Endodermal cell (in vitro differentiated cells): ENCODE results near the gene ARL6IP4. TPM values are rescaled to one million over a fixed set of nuclear protein-coding genes. Genes with fewer than 3 reads are reported as not detected.
A peak's percentile ranks its signal among the peaks of the same experiment; 100 is the strongest.

Experiments
- DNase-seq: peaks from one replicate; pipeline ENCODE4 v3.0.0-alpha.2; 2017
- H3K27ac ChIP-seq: 2 replicates; pipeline ENCODE4 v1.5.1; 2013; ENCODE audit warnings: mild to moderate bottlenecking, low read depth, low read length, moderate library complexity
- H3K27me3 ChIP-seq: 2 replicates; pipeline ENCODE4 v1.6.1; 2013; ENCODE audit warnings: mild to moderate bottlenecking, low read length, moderate library complexity; ENCODE audit not compliant: insufficient read depth, control insufficient read depth, poor library complexity, severe bottlenecking
- H3K36me3 ChIP-seq: 2 replicates; pipeline ENCODE4 v1.7.0; 2013; ENCODE audit warnings: mild to moderate bottlenecking, low read length, moderate library complexity; ENCODE audit not compliant: control insufficient read depth, insufficient read depth
- H3K4me1 ChIP-seq: one replicate; pipeline ENCODE4 v1.7.0; 2013; ENCODE audit warnings: low read length; ENCODE audit not compliant: control insufficient read depth, insufficient read depth
- H3K4me3 ChIP-seq: 2 replicates; pipeline ENCODE4 v1.5.1; 2013; ENCODE audit warnings: mild to moderate bottlenecking, low read length, moderate library complexity
- H3K9ac ChIP-seq: 2 replicates; pipeline ENCODE4 v1.6.1; 2013; ENCODE audit warnings: mild to moderate bottlenecking, low read length, moderate library complexity; ENCODE audit not compliant: poor library complexity, severe bottlenecking; ENCODE audit errors: extremely low read depth
- H3K9me3 ChIP-seq: 2 replicates; pipeline ENCODE4 v1.6.1; 2013; ENCODE audit warnings: mild to moderate bottlenecking, low read length, moderate library complexity; ENCODE audit not compliant: control insufficient read depth
- H3K27ac Mint-ChIP-seq: 2 replicates; pipeline ENCODE4 v1.8.0; 2020; ENCODE audit warnings: mixed read lengths
- H3K27me3 Mint-ChIP-seq: 2 replicates; pipeline ENCODE4 v1.8.0; 2021; ENCODE audit warnings: mild to moderate bottlenecking, mixed read lengths; ENCODE audit not compliant: insufficient read depth
- H3K36me3 Mint-ChIP-seq: 2 replicates; pipeline ENCODE4 v1.8.0; 2020; ENCODE audit warnings: low read depth, mixed read lengths
- H3K4me1 Mint-ChIP-seq: 2 replicates; pipeline ENCODE4 v1.8.0; 2020; ENCODE audit warnings: mixed read lengths
- H3K4me3 Mint-ChIP-seq: 2 replicates; pipeline ENCODE4 v1.8.0; 2020; ENCODE audit warnings: mild to moderate bottlenecking, moderate library complexity, mixed read lengths
- H3K9me3 Mint-ChIP-seq: 2 replicates; pipeline ENCODE4 v1.8.0; 2020; ENCODE audit warnings: mild to moderate bottlenecking, mixed read lengths
- WGBS, 2 experiments: methylation state at CpG; one replicate each; pipeline versions ENCODE4 v1.1.5 to v1.1.7; 2013; ENCODE audit warnings: missing lambda C conversion rate in 2 of 2, mixed read lengths in 1 of 2; ENCODE audit not compliant: insufficient coverage in 1 of 2, insufficient read length in 1 of 2; 5-methylcytosine and 5-hydroxymethylcytosine counted together
- total RNA-seq, 2 donors: library from RNA; stranded (reverse); fragmentation: NEBNext Ultra II Directional in 1 of 2; extraction: Animal tissue kit (Norgen Biotek cat#: 25700) in 1 of 2; gene quantifications; 2 replicates in 1 of 2; 3 replicates in 1 of 2; pipeline ENCODE4 v1.2.1, GENCODE V29; 2021
- TF ChIP-seq, protein P1 (sequence below): fragments of 200-600 bp; sonication (generic); conservative IDR thresholded peaks from 2 replicates; pipeline ENCODE4 v1.5.0; 2021; ENCODE audit warnings: antibody characterized with exemption, mild to moderate bottlenecking

ARL6IP4 gene
- total RNA-seq, 2 donors from 2014 or later, result 136 to 149 TPM

DNA sequence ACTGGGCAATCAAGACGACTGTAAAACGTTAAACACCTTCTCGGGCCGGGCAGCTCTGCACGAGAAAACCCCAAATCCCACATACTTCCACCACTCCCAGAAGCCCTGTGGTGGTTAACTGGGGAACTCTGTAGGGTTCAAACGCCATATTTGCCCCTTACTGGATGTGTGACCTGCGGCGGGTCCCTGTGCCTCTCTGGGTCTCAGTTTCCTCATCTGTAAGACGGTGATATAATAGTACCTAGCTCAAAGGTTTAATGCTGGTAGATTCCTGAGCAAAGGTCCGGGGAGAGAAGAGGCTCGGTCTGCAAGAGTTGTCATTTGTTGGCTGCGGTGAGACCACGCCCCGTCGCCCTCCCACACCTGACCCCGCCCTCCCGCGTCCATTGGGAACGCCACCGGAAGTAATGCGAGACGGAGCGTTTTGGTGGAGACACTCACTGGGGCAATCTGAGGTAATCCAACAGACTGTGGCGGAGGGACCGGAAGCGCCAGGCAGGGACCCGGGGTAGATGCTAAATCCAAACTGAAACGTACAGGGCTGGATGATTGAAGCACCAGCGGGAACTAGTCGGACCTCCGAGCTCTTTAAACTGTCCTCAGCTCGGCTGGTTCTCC, 6.1 kb upstream of the ARL6IP4 start:
- H3K4me3 Mint-ChIP-seq, result peak overlapping the region; percentile 96
- no peaks in the 10 kb centered on the region for H3K9me3 Mint-ChIP-seq
- H3K9me3 ChIP-seq, result no peaks in the 10 kb centered on the region
- peak overlapping the region; percentile 96 for H3K27ac ChIP-seq
- H3K36me3 Mint-ChIP-seq, result no peaks in the 10 kb centered on the region
- peaks cover 13% of the 10 kb centered on the region for H3K4me1 Mint-ChIP-seq
- H3K27ac Mint-ChIP-seq, result peak overlapping the region; percentile 98
- WGBS, 2 experiments, result 0 to 1% methylated on average over 22 to 32 of the region's 32 CpGs
- TF ChIP-seq, protein P1, sequence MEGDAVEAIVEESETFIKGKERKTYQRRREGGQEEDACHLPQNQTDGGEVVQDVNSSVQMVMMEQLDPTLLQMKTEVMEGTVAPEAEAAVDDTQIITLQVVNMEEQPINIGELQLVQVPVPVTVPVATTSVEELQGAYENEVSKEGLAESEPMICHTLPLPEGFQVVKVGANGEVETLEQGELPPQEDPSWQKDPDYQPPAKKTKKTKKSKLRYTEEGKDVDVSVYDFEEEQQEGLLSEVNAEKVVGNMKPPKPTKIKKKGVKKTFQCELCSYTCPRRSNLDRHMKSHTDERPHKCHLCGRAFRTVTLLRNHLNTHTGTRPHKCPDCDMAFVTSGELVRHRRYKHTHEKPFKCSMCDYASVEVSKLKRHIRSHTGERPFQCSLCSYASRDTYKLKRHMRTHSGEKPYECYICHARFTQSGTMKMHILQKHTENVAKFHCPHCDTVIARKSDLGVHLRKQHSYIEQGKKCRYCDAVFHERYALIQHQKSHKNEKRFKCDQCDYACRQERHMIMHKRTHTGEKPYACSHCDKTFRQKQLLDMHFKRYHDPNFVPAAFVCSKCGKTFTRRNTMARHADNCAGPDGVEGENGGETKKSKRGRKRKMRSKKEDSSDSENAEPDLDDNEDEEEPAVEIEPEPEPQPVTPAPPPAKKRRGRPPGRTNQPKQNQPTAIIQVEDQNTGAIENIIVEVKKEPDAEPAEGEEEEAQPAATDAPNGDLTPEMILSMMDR, result no peak
- peaks cover 14% of the 10 kb centered on the region for H3K36me3 ChIP-seq
- no peaks in the 10 kb centered on the region for H3K27me3 Mint-ChIP-seq
- DNase-seq, result peak; percentile 100
- peaks cover 3% of the 10 kb centered on the region for H3K4me1 ChIP-seq
- H3K27me3 ChIP-seq, result no peaks in the 10 kb centered on the region
- H3K9ac ChIP-seq, result peak overlapping the region; percentile 92
- H3K4me3 ChIP-seq, result peak overlapping the region; percentile 92

DNA sequence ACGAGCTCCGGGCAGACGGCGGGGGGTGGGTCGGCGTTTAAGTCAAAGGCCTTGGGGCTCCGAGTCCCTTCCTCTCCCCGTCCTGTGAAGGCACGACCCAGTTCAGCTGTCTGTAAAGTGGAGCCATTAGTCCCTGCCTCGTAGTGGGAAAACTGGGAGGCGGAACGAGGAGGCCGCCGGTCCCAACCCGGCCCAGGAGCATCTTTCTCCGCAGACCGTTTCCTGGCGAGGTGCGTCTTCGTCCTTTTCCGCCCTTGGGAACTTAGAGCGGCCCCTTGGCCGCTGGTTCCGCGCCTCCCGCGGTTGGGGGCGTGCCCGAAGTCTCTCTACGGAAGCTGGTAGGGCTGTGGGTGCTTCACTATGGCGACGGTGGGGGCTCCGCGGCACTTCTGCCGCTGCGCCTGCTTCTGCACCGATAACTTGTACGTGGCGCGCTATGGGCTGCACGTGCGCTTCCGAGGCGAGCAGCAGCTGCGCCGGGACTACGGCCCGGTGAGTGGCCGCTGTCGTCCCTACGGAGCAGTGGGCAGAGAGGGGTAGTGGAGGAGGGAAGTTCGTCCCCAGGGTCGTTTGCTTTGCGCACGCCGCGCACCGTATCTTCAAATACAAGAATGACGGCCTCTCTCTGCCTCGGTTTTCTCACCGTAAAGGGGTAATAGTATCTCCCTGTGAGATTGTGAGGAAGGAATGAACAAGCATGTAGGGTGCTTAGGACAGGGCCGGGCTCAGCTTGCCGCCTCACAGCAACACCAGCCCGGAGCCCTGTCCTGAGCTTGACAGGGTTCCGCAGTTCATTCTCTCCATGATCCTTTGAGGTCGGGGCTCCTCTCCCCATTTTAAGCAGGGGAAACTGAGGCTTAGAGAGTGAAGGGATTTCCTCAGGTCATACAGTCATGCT, 5.3 kb upstream of the ARL6IP4 start, which contains the start of gene OGFOD2:
TSS of gene OGFOD2 (plus strand) at position 353 of the 898 bp plus-strand sequence. CDS start at position 361, 8 bp downstream.
- H3K27ac ChIP-seq, result peak within 1 kb of the TSS; percentile 96
- no peaks in the 10 kb centered on the region for H3K27me3 ChIP-seq
- H3K9me3 ChIP-seq, result no peaks in the 10 kb centered on the region

More for the DNA sequence above, 5.3 kb upstream of the ARL6IP4 start, which contains the start of gene OGFOD2:
- peak; percentile 98 for DNase-seq
- no peaks in the 10 kb centered on the region for H3K27me3 Mint-ChIP-seq
- 0 to 1% methylated on average over 22 to 66 of the region's 66 CpGs for WGBS, 2 experiments
- Histone ChIP-seq H3K4me1 (peaks cover 8% of the 10 kb centered on the region), H3K9ac (peak within 1 kb of the TSS; percentile 92), H3K36me3 (peaks cover 14% of the 10 kb centered on the region), H3K4me3 (peak within 1 kb of the TSS; percentile 92)
- peaks cover 13% of the 10 kb centered on the region for H3K4me1 Mint-ChIP-seq
- peak within 1 kb of the TSS; percentile 96 for H3K4me3 Mint-ChIP-seq
- H3K36me3 Mint-ChIP-seq, result no peaks in the 10 kb centered on the region
- peak within 1 kb of the TSS; percentile 98 for H3K27ac Mint-ChIP-seq
- no peaks in the 10 kb centered on the region for H3K9me3 Mint-ChIP-seq
- TF ChIP-seq, protein P1, result no peak
